Daoy (cell line): ENCODE measurements around the gene LGSN. TPM values are rescaled to one million over a fixed set of nuclear protein-coding genes. Genes with fewer than 3 reads are reported as not detected.
A peak's percentile ranks its signal among the peaks of the same experiment; 100 is the strongest.
"Not testable (repeated sequence)": the region's sequence is repeated elsewhere in the genome, so short reads cannot be mapped to it uniquely, and the experiment has no call there.

Experiments used
- DNase-seq: peaks from one replicate; pipeline ENCODE4 v3.0.0-alpha.2; 2015; ENCODE audit warnings: low read depth
- total RNA-seq: library from RNA; depleted of rRNA; stranded (reverse); fragments of >200 nt; shearing (Covaris generic); gene quantifications from 2 replicates; pipeline ENCODE4 v1.2.3, GENCODE V29; 2014; rRNA removed

LGSN gene
- total RNA-seq: 0.23 TPM in 1 of 2 replicates, not detected in the other

DNA sequence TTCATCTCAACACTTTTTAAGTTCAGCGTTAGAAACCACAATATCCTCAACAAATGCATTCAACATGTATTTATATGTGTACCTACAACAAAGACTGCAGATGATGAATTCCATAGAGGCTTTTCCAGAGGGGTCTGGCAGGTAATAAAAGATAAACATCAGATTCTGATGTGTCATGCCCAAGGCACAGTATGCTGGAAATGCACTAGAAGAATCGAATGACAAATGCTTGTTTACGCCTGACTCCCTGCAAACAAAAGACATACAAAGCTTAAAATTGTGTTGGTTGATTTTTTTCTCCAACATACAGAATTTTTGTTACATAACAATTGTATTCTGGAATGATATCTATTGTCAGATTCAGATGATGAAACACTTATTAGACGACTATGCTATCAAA is at the start of gene LGSN:
Gene LGSN (minus strand): TSS at position 45 of the 400 bp plus-strand sequence. CDS start 40 bp downstream, at position 5.
- no peak for DNase-seq

DNA sequence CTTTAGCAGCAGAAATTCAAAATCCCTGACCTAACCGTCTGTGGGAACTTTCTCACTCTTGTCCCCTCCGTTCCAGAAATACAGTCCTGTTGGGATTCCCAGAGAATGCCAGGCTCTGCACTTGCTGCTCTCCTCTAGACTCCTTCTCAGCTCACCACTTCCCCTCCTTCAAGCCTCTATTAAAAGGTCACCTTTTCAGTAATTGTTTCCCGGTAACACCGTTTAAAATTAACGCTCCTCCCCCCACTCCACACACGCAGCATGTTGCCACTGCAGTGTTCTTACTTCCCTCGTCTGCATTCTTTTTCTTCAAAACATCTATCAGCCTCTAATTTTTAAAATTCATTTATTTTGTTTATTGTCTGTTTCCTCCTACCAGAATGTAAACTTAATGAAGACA is 48.6 kb upstream of the LGSN start:
- no peak for DNase-seq

DNA sequence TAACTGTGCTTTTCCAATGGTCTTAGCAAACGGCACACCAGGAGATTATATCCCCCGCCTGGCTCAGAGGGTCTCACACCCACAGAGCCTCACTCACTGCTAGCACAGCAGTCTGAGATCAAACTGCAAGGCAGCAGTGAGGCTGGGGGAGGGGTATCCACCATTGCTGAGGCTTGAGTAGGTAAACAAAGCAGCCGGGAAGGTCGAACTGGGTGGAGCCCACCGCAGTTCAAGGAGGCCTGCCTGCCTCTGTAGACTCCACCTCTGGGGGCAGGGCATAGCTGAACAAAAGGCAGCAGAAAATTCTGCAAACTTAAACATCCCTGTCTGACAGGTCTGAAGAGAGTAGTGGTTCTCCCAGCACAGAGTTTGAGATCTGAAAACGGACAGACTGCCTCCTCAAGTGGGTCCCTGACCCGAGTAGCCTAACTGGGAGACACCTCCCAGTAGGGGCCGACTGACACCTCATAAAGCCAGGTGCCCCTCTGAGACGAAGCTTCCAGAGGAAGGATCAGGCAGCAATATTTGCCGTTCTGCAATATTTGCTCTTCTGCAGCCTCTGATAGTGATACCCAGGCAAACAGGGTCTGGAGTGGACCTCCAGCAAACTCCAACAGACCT is 42.8 kb upstream of the LGSN start:
- DNase-seq: not testable (repeated sequence)

GRCh38 chr6:63357384-63357783 is 37.6 kb upstream of the LGSN start:
- DNase-seq: not testable (repeated sequence)

DNA sequence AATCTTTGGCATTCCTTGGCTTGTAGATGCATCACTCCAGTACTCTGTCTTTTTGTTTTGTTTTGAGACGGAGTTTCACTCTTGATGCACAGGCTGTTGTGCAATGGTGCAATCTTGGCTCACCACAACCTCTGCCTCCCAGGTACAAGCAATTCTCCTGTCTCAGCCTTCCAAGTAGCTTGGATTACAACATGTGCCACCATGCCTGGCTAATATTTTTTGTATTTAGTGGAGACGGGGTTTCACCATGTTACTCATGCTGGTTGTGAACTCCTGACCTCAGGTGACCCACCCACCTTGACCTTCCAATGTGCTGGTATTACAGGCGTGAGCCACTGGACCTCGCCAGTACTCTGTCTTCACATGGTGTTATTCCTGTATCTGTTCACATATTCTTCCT is 35.8 kb upstream of the LGSN start:
- DNase-seq: no peak

DNA sequence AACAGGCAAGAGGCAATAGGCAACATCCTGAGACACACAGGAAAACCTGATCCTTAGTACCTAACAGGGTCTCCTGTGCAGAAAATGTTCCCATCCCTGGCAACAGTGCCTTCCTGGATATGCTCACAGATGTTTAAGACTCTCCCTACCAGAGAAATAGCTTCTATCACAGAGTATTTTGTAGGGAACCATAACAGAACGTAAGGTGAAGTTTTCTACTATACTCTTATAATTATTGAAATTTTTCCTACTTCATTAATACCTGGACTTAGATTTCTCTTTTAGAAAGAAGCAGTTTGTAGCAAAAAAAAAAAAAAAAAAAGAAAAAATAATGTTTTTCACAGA is 33.5 kb upstream of the LGSN start:
- DNase-seq: no peak

- DNase-seq: peak; percentile 7
These were observed 32.9 kb upstream of the LGSN start for GRCh38 chr6:63352544-63353285.

DNA sequence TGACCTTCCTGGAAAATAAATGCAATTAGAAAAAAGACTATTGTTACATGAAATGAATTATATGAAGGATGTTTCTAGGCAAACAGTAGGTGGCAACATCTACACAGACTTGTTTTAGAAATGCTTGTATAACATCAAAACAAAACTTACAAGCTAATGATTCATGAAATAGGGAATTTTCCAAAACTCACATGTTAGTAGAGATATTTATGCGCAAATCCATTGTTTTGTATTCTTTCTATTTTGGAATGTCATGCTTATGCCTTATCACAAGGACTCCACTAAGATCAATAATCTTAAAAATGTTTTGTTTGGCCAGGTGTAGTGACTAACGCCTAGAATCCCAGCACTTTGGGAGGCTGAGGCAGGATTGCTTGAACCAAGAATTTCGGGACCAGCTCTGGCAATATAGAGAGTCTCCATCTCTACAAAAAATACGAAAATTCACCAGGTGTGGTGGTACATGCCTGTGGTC is 32.3 kb upstream of the LGSN start:
- no peak for DNase-seq

GRCh38 chr6:63349401-63349800 is 29.6 kb upstream of the LGSN start:
- no peak for DNase-seq

DNA sequence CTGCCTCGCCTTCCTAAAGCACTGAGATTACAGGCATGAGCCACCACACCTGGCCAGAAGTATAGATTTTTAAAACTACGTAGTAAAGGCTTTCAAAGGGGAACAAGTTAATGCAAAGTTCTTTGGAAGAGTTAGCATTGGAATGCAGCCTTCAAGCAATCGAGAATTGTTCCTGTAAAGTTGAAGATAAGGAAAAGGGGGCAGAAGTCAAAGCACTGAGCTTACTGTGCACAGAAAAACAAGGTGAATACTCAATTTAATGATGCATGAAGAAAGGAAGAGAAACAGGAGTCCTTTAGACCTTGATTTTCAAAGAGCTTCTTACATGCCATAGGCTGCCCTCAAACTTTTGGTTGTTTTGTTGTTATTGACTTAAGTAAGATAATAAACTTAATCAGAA is 29.1 kb upstream of the LGSN start:
- no peak for DNase-seq

- peak; percentile 18 for DNase-seq
These were observed 27.8 kb upstream of the LGSN start for GRCh38 chr6:63347599-63347998.

GRCh38 chr6:63346217-63346835 is 26.5 kb upstream of the LGSN start:
- no peak for DNase-seq

GRCh38 chr6:63340351-63340750 is 20.6 kb upstream of the LGSN start:
- DNase-seq: no peak

DNA sequence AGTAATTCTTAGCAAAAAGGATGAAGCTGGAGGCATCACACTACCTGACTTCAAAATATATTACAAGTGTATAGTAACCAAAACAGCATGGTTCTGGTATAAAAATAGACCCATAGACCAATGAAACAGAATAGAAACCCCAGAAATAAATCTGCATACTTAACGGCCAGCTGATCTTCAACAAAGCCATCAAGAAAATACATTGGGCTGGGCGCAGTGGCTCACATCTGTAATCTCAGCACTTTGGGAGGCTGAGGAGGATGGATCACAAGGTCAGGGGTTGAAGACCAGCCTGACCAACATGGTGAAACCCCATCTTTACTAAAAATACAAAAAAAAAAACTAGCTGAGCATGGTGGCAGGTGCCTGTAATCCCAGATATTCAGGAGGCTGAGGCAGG is 14.9 kb upstream of the LGSN start:
- not testable (repeated sequence) for DNase-seq

DNA sequence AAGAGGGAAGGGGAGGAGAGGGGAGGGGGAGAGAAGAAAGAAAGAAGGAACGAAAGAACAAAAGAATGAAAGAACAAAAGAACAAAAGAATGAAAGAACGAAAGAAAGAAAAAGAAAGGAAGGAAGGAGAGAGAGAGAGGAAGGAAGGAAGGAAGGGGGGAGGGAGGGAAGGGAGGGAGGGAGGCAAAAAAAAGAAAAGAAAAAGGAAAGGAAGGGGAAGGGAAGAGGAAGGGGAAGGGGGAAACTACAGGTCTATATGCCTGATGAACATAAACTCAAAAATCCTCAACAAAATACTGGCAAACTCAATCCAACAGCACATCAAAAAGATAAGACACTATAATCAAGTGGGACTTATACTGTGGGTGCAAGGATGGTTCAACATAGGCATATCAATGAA is 13.7 kb upstream of the LGSN start:
- DNase-seq: no peak

DNA sequence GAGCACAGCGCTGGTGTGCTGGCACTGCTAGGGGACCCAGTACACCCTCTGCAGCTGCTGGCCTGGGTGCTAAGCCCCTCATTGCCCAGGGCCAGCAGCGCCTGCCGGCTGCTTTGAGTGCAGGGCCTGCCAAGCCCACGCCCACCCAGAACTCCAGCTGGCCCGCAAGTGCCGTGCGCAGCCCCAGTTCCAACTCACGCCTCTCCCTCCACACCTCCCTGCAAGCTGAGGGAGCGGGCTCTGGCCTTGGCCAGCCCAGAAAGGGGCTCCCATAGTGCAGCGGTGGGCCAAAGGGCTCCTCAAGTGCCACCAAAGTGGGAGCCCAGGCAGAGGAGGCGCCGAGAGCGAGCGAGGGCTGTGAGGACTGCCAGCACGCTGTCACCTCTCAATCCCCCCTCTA is 6.8 kb upstream of the LGSN start:
- not testable (repeated sequence) for DNase-seq

GRCh38 chr6:63322981-63323380 is 3.2 kb upstream of the LGSN start:
- no peak for DNase-seq

- DNase-seq: no peak
These were observed 2.0 kb upstream of the LGSN start for GRCh38 chr6:63321821-63322220.

DNA sequence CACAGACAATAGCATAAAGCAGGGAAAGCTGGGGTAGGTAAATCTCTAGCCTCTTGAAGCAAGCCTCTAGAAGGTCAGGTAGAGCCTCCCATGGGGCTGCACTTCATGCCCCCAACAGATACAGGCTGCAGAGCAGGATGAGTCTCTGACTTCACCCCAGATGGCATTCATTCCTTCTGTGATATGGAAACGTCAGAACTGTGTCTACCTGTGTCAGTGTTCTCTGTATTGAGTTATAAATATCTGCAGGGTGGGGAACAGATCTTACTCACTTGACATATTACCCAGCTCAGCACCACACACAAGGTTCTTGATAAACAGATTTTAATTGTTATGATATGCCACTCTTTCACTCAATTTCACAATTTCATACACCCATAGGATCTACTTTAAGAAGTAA is 2.1 kb downstream of the LGSN start:
- no peak for DNase-seq

- DNase-seq: no peak
These were observed 3.7 kb downstream of the LGSN start for GRCh38 chr6:63316113-63316512.

DNA sequence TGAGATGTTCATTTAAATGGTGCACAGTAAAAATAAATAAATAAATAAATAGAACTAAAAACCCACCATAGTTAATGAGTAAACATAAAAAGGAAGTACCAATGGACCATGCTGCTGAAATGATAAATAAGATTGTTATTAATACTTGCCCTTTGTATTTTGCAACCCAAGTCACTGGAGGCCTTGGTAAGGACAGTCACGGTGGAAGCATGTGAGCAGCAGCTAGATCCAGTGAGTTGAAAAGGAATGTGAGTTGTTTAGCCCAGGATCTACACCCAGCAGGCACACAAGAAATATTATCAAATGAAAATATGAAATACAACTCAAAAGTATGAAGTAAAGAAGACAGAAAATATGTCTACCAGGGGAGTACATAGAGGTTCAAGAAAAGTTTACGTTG is 6.7 kb downstream of the LGSN start:
- DNase-seq: no peak

DNA sequence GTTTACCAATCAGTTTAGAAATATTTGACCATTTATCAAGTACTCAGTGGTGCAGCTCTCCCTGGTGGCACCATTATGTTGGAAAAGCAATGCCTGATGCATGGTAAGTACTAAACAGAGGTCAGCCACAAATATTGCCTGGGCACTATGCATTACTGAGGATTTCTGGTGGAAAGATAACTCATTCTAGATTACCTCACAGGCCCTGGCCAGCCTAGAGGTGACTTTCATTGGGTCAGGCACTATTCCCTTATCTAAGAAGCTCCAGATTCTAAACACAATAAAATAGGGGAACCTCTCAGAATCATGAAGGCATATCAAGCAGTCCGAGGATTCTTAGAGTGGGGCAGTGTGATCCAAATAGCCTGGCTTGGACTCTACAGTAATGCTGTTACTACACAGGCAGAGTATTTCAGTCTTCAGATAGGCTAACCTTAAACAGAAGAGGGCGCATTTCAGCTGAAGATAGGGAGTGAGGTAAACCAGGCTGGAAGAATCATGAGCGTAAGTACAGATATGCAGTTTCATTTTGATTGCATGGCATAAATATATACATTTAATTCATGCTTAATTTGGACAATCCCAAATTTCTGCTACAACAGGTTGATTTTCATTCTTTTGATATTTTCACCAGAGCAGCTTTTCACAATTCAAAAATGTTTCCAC is 12.1 kb downstream of the LGSN start:
- DNase-seq: peak; percentile 39

GRCh38 chr6:63306420-63306819 is 13.4 kb downstream of the LGSN start:
- DNase-seq: no peak
